Tibial artery (tissue), 4 donors: ENCODE data around the gene UBR1.
"Not testable (repeated sequence)": the region's sequence is repeated elsewhere in the genome, so short reads cannot be mapped to it uniquely, and the experiment has no call there.

Experiments
- DNase-seq, 2 donors: peaks; one replicate each; pipeline ENCODE4 v3.0.0-alpha.2; 2019
- H3K27ac ChIP-seq, 2 donors: fragments of 200-600 bp; sonication (generic) in 1 of 2; 1 replicate in 1 of 2; 2 replicates in 1 of 2; pipeline ENCODE4 v1.5.1; 2018 to 2019; ENCODE audit warnings: mild to moderate bottlenecking in 1 of 2
- H3K27me3 ChIP-seq, 2 donors: fragments of 200-600 bp; sonication (generic) in 1 of 2; one replicate each; pipeline versions ENCODE4 v1.5.1 to v1.6.0; 2016 to 2019
- H3K36me3 ChIP-seq, 3 donors: fragments of 200-600 bp; sonication (generic) in 2 of 3; one replicate each; pipeline ENCODE4 v1.5.1; 2016 to 2019; ENCODE audit warnings: mild to moderate bottlenecking in 2 of 3
- H3K4me1 ChIP-seq, 4 donors: fragments of 200-600 bp; sonication (generic) in 2 of 4; 1 replicate in 3 of 4; 2 replicates in 1 of 4; pipeline ENCODE4 v1.5.1; 2016 to 2019
- H3K4me3 ChIP-seq, 2 donors: fragments of 200-600 bp; sonication (generic) in 1 of 2; 1 replicate in 1 of 2; 2 replicates in 1 of 2; pipeline ENCODE4 v1.5.1; 2018 to 2019; ENCODE audit warnings: mild to moderate bottlenecking in 2 of 2
- H3K9me3 ChIP-seq, 3 donors: fragments of 200-600 bp; sonication (generic) in 1 of 3; one replicate each; pipeline ENCODE4 v1.5.1; 2016 to 2019
- intact Hi-C: fragments of 100-400 bp; cut with DNase I; formaldehyde crosslinking; loops from one replicate; pipeline ENCODE4 v1.15.0; 2023; ENCODE audit warnings: low total_unique reads
- TF ChIP-seq, protein P1 (sequence below), 2 experiments: fragments of 200-600 bp in 1 of 2; fragments of 450-650 bp in 1 of 2; IDR thresholded peaks; one replicate each; pipeline ENCODE4 v1.5.1; 2017 to 2019; ENCODE audit warnings: antibody characterized with exemption in 2 of 2, mild to moderate bottlenecking in 1 of 2, moderate library complexity in 1 of 2

UBR1 gene

DNA sequence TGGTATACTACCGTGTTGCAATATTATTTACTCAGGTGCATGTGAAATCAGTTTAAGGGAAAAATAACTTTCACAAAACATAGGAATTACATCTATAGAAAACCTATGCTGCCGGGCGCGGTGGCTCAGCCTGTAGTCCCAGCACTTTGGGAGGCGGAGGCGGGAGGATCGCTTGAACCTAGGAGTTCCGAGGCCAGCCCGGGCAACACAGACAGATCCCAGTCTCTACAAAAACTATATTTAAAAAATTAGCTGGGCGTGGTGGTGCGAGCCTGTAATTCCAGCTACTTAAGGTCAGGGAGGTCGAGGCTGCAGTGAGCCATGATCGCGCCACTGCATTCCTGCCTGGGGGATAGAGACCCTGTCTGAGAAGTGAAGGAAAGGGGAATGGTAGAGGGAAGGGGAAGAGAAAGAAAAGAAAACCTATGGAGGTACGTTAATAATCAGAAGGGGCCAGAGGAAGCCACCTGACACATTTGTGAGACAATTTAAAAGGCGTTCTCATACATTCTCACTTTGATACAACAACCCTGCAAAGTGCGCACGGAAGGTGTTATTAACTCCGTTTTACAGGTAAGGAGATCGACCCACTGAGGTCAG, 27.1 kb upstream of the UBR1 start:
- intact Hi-C loops: no loop called here
- Histone ChIP-seq H3K36me3 (peaks cover 13 to 25% (median 15%) of the 10 kb centered on the region in 3 donors), H3K9me3 (no peaks in the 10 kb centered on the region), H3K4me1 (peaks cover 0 to 15% (median 8%) of the 10 kb centered on the region in 4 donors), H3K27me3 (no peaks in the 10 kb centered on the region), H3K4me3 (peak overlapping the region; percentile 76 to 87), H3K27ac (peak overlapping the region; percentile 82 to 88)
- TF ChIP-seq, protein P1, sequence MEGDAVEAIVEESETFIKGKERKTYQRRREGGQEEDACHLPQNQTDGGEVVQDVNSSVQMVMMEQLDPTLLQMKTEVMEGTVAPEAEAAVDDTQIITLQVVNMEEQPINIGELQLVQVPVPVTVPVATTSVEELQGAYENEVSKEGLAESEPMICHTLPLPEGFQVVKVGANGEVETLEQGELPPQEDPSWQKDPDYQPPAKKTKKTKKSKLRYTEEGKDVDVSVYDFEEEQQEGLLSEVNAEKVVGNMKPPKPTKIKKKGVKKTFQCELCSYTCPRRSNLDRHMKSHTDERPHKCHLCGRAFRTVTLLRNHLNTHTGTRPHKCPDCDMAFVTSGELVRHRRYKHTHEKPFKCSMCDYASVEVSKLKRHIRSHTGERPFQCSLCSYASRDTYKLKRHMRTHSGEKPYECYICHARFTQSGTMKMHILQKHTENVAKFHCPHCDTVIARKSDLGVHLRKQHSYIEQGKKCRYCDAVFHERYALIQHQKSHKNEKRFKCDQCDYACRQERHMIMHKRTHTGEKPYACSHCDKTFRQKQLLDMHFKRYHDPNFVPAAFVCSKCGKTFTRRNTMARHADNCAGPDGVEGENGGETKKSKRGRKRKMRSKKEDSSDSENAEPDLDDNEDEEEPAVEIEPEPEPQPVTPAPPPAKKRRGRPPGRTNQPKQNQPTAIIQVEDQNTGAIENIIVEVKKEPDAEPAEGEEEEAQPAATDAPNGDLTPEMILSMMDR (IDR thresholded peaks at IDR 0.05): no peak
- DNase-seq: no peak

DNA sequence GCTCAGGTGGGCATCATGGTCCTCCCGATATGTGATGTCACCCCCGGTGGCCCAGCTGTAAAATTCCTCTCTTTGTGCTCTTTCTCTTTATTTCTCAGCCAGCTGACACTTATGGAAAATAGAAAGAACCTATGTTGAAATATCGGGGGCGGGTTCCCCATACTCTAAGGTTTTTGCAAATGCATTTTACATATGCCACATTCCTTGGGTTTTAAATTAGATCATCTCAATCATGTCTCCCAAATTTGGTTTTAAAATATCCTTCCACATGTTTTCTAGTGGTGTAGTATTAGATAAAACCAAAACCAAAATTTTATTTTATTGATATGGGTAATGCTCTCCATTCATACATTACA, 23.1 kb upstream of the UBR1 start:
- no peaks in the 10 kb centered on the region for H3K36me3 ChIP-seq
- H3K27ac ChIP-seq: no peak overlapping the region
- intact Hi-C loops: no loop called here
- no peaks in the 10 kb centered on the region for H3K9me3 ChIP-seq
- no peaks in the 10 kb centered on the region for H3K27me3 ChIP-seq
- TF ChIP-seq, protein P1 (IDR thresholded peaks at IDR 0.05): no peak
- DNase-seq: no peak
- H3K4me1 ChIP-seq: peaks cover 0 to 4% (median 2%) of the 10 kb centered on the region in 4 donors
- no peak overlapping the region for H3K4me3 ChIP-seq

DNA sequence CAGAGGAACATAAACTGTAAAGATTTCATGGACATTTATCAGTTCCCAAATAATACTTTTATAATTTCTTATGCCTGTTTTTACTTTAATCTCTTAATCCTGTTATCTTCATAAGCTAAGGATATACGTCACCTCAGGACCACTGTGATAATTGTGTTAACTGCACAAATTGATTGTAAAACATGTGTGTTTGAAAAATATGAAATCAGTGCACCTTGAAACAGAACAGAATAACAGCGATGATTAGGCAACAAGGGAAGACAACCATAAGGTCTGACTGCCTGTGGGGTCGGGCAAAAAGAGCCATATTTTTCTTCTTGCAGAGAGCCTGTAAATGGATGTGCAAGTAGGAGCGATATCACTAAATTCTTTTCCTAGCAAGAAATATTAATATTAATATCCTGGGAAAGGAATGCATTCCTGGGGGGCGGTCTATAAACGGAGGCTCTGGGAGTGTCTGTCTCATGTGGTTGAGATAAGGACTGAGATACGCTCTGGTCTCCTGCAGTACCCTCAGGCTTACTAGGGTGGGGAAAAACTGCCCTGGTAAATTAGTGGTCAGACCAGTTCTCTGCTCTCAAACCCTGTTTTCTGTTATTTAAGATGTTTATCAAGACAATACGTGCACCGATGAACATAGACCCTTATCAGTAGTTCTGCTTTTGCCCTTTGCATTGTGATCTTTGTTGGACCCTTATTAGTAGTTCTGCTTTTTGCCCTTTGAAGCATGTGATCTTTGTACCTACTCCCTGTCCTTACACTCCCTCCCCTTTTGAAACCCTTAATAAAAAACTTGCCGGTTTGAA, 22.5 kb upstream of the UBR1 start:
- H3K4me3 ChIP-seq, DNase-seq, H3K36me3 ChIP-seq, H3K9me3 ChIP-seq, H3K27ac ChIP-seq, H3K27me3 ChIP-seq, H3K4me1 ChIP-seq, intact Hi-C loops: not testable (repeated sequence)

DNA sequence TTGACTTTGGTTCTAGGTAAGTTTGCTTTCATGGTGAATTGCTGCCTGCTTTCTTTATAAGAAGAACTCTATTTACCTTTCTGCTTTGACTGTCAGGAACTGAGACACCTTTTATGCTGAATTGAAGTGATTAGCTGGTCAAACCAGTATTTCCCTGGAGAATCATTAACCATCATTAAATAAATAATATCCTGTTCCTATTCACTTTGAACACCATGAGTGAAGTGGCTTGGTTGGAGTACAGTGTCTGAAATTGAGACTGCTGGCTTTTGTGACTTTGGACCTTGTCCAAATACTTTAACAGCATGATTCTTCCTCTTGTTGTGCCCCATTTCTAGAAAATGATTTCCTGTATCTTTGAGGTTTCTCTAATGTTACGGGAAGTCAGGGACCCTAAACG, 21.9 kb upstream of the UBR1 start:
- TF ChIP-seq, protein P1 (IDR thresholded peaks at IDR 0.05): no peak
- Histone ChIP-seq H3K27ac (no peak overlapping the region), H3K4me3 (no peak overlapping the region), H3K36me3 (no peaks in the 10 kb centered on the region), H3K9me3 (no peaks in the 10 kb centered on the region), H3K4me1 (peaks cover 0 to 2% (median 1%) of the 10 kb centered on the region in 4 donors), H3K27me3 (no peaks in the 10 kb centered on the region)
- intact Hi-C loops: no loop called here
- DNase-seq: no peak

DNA sequence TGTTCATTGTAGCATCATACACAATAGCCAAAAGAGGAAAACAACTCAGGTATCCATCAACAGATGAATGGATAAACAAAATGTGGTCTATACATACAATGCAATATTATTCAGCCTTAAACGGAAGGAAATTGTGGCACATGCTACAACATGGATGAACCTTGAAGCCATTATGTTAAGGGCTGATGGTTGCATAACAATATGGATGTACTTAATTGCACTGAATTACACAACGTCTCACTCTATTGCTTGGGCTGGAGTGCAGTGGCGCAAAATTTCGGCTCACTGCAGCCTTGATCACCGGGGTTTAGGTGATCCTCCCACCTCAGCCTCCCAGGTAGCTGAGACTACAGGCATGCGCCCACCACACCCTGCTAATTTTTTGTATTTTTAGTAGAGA, 20.5 kb upstream of the UBR1 start:
- H3K36me3 ChIP-seq: no peaks in the 10 kb centered on the region
- H3K4me3 ChIP-seq: no peak overlapping the region
- no peaks in the 10 kb centered on the region for H3K9me3 ChIP-seq
- TF ChIP-seq, protein P1 (IDR thresholded peaks at IDR 0.05): no peak
- DNase-seq: no peak
- intact Hi-C loops: no loop called here
- peaks cover 0 to 8% (median 3%) of the 10 kb centered on the region in 4 donors for H3K4me1 ChIP-seq
- no peak overlapping the region for H3K27ac ChIP-seq
- H3K27me3 ChIP-seq: no peaks in the 10 kb centered on the region

DNA sequence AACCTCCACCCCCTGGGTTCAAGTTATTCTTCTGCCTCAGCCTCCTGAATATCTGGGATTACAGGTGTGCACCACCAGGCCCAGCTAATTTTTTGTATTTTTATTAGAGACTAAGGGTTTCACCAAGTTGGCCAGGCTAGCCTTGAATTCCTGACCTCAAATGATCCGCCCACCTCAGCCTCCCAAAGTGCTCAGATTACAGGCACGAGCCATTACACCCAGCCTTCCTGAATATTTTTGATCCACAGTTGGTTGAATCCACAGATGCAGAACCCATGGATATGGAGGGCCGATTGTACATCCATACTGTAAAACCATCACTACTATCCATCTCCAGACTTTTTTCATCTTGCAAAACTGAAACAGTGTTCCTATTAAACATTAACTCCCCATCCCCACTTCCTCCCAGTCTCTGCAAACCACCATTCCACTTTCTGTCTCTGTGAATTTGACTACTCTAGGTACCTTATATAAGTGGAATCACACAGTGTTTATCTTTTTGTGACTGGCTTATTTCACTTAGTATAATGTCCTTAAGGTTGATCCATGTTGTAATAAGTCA, 19.3 kb upstream of the UBR1 start:
- intact Hi-C loops: no loop called here
- no peak for DNase-seq
- Histone ChIP-seq H3K27me3 (no peaks in the 10 kb centered on the region), H3K9me3 (no peaks in the 10 kb centered on the region), H3K36me3 (no peaks in the 10 kb centered on the region), H3K4me3 (no peak overlapping the region), H3K27ac (no peak overlapping the region), H3K4me1 (peaks cover 0 to 8% (median 3%) of the 10 kb centered on the region in 4 donors)
- TF ChIP-seq, protein P1 (IDR thresholded peaks at IDR 0.05): no peak
